CD4-positive, alpha-beta T cell treated with Interferon alpha-2 for 1 hour (primary cell): ENCODE results near the gene SLC27A4.

Experiments used
- DNase-seq, 2 donors: peaks; one replicate each; pipeline ENCODE4 v3.0.0-alpha.2; 2020 to 2022

Gene SLC27A4

DNA sequence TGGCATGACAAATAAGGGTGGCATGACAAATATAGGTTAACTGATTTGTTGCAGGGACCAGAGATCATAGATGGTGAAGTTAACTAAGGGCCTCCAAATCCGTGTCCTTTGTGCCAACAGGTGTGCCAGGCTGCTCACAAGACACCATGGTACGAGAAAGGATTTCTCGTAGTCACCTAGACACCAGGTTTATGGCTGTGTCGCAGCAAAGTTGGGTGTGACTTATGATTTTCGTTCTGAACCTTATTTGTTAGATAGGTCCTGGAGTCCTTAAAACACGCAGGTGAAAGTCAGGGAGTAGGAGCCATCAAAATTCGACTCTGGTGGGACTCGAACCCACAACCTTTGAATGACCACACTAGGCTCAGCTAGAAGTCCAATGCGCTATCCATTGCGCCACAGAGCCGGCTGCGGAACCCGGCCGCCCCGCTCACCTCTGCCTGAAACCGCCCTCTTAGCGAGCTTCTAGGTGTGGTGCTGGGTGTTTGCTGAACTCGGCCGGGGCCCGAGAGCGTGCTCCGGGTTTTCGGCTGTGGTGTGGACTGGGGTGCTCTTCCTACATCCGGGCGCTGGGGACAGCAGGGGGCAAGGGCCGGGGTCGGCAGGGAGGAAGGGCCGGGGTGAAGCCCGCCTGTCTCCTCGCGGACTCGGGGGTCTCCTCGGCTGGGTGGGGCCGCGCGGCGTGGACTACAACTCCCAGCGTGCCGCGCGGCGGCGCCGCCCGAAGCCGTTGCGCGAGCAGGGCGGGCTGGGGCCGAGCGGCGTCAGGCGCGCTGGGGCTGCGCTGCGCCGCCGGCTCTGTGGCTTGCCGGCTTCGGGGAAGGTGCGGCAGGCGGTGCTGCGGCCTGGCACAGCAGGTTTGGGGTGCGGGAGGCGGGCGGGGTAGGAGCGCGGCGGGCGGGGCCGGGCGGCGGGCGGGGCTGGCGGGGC lies at the start of gene SLC27A4:
Gene SLC27A4 (plus strand): TSS at position 767 of the 930 bp plus-strand sequence. CDS start 2,606 bp downstream, outside the sequence.
- peak; percentile 83 to 89 for DNase-seq

- DNase-seq, result no peak
Observed at GRCh38 chr9:128292009-128292408, 48.3 kb upstream of the SLC27A4 start.

DNA sequence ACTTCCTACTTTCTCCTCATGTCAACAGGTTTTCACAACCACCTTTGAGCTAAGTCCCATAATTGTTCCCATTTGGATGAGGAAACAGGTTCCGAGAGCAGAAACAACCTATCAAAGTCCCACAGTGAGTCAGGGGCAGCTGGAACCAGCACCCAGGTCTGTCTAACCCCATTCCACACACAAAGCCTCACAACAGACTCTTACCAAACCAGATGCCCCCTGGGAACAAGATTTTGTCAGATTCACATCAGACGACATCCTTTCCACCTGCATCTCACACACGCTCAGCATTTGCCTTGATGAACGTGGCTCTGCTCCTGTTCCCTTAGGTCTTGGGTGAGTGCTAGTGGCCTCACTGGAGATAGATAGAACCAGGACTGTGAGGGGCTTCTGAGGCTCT lies 47.2 kb upstream of the SLC27A4 start:
- no peak for DNase-seq

GRCh38 chr9:128294142-128294541 lies 46.2 kb upstream of the SLC27A4 start:
- DNase-seq, result no peak

DNA sequence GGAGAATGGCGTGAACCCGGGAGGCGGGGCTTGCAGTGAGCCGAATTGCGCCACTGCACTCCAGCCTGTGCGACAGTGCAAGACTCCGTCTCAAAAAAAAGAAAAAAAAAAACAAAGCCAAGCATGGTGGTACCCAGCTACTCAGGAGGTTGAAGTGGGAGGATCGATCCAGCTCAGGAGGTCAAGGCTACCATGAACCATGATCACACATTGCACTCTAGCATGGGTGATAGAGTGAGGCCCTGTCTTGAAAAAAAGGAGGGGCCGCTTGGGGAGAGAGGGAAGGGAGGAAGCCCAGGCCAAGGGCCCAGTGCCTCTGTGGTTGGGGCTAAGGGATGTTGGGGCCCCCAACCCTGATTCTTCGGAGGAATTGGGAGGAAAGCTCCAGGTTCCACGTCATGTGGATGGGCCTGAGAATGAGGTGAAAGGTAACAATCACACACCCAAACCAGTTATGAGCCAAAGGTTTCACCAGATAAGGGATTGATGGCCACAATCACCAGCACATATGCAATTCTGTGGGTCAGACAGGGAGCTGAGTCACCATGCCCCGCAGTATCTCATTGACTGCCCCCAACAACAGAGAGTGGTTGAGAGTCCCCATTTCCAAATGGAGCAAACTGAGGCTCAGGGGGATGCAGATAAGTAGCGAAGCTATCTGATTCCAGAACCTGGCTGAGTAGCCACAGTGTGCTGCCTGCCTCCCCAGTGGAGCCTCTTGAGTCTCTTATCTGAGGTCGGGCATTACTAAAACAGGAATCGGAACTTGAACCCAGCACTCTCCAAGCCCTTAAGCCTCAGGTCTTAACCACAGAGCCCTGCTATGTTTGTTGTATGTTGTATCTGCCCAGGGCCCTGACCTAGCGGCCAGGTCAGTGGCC lies 43.7 kb upstream of the SLC27A4 start:
- no peak for DNase-seq

DNA sequence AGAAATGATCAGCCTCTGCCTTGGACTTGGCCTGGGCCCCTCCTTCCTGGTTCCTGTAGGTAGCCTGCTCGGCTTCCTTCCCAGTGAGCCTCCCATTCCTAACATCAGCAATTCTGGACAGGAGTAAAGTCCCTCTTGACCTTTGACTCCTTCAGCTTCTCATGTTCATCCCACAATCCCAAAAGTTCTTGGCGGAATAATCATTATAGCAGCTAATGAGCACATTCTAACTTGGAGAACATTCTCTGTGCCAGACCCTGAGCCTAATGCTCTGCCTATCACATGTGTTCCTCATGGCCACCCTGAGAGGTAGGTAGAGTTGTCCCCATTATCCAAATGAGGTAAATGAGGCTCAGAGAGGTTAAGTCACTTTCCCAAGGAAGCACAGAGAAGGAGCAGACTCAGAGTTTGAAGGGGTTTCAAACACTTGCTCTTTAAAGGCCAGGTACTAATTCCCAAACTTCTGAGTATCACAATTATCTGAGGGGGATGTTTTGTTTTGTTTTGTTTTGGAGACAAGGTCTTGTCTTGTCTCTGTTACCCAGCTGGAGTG lies 43.0 kb upstream of the SLC27A4 start:
- DNase-seq, result no peak

DNA sequence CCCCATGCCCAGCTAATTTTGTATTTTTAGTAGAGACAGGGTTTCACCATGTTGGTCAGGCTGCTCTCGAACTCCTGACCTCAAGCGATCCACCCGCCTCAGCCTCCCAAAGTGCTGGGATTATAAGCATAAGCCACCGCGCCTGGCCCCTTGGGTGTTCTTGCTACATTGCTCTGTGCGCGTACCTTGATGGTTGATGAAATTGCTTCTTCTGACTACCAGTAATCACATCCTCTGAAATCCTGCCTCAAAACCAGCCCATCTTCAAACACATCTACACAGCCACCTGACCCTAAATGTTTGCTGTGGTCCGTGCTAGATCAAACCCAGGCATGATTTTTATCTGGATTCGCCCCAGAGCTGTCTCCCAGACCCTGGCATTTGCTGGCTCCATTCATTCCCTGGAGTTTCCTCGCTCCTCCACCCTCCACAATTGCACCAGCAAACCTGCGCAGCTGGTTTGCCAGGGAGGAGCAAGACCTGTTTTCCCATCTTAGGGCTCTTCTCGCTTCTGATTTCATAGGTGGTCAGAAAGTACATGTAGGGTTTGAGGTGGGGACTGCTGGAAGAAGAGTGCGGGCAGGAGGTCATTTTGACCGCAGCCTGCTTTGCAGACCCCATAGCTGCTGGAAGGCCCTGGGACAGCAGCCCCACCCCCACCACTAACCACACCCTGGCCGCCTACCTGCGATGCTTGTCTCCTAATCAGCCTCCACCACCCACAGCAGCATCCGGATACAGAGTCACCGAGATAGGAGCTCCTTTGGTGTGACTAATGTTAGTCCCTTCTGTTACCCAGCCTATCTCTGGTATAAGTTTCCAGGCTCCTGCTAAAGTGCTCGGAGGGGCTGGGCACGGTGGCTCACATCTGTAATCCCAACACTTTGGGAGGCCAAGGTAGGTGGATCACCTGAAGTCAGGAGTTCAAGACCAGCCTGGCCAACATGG lies 41.5 kb upstream of the SLC27A4 start:
- no peak for DNase-seq

DNA sequence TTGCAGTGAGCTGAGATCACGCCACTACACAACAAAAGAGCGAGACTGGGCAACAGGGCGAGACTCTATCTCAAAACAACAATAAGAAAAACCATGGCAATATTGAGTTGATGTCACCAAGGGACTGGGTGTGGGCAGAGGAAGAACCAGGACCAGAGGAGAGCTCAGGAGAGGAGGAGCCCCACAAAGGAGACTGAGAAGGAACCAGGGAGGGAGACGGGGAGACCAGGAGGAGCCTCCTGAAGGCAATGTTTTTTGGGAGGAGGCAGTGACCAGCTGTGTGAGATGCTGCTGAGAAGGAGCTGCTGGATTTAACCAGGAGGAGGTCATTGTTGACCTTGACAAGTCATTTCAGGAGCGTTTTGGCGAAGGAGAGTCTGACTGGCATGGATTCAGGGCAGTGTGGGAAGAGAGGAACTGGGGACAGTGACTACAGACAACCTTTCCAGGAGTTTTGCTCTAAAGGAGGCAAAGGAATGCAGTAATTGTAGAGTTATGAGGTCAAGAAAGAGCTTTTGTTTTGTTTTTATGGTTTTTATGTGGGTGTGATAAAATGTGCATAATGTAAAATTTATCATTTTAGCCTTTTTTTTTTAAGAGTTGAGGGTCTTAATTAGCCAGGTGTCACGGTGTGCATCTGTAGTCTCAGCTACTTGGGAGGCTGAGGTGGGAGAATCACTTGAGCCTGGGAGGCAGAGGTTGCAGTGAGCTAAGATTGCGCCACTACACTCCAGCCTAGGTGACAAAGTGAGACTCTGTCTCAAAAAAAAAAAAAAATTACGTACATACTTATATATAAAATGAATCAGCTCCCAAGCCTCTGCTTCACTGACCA lies 36.0 kb upstream of the SLC27A4 start:
- DNase-seq, result no peak

GRCh38 chr9:128304971-128305288 lies 35.4 kb upstream of the SLC27A4 start:
- no peak for DNase-seq

DNA sequence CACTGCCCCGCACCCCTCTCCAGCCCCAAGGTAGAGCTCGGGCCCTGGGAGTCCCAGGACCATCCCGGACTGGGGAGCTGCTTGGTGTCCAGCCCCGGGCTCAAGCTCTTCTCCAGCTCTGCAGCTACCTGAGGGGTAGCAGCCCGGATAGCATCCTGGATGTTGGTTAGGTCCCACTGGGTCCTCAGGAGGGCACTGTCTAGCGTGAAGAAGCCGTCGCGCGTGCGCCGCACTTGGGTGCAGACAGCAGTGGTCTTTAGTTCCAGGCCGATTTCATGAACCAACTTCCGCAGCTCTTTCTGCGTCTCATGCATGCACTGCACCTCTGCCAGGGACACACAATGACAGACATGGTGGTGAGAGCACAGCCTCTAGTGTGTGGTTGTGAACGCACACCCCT lies 30.8 kb upstream of the SLC27A4 start:
- no peak for DNase-seq

DNA sequence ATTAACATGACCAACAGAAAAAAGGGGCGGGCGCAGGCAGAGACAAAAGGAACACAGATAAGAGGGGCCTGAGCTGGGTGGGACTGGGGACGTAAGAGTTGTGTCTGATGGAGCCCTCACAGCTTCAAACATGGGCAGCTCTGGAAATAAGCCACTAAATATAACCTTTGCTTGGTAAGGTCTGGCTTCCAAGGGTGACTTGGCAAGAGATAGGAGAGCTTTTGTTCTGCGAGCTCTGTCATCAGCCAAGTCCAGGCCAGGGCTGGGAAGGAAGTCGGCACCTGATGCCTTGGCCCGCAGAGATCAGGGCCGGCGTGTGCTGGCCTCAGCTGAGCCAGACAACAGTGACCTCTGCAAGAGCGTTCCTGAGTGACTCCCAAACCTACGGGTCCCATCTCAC lies 29.9 kb upstream of the SLC27A4 start:
- DNase-seq, result no peak

GRCh38 chr9:128314697-128315096 lies 25.6 kb upstream of the SLC27A4 start:
- DNase-seq, result no peak

DNA sequence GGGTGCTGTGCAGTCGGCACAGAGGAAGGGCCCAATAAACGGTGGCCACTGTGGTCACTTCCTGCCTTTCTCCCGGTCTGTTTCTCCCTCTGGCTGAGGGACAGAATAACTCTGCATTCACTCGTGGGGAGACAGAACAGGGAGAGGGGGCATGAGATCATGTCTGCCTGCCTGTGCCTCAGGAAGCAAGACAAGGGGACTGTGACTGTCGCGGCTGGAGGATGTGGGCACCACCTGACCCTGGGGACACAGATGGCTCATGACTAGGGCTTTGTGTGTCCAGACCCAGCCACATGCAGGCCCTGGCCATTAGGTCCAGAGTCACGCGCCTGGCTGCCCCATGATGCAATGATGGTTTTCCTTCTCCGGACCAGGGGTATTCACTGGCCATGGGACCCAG lies 23.9 kb upstream of the SLC27A4 start:
- no peak for DNase-seq

- no peak for DNase-seq
Observed at GRCh38 chr9:128317629-128318028, 22.7 kb upstream of the SLC27A4 start.

- DNase-seq, result no peak
Observed at GRCh38 chr9:128321343-128321742, 19.0 kb upstream of the SLC27A4 start.

DNA sequence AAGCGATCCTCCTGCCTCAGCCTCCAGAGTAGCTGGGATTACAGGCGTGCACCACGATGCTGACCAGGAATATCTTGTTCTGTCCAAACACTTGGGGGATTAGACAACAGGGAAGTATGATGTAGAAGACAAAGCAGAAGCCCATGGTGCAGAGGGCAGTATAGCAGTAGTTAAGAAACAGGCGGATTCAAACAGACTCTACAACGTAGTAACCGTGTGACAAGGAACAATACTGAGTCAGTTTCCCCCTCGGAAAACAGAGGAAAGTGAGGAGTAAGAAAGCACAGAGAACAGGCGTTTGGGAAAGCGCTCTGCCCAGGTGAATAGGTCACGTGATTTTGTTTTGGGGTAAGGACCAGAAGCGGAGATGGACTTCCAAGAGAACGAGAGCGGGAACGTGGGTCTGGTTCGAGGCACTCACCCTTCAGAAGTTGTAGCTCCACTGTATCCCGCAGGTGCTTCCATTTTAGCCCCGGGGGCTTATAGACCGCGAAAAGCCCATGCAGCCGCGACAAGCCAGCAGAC lies 18.4 kb upstream of the SLC27A4 start:
- no peak for DNase-seq

DNA sequence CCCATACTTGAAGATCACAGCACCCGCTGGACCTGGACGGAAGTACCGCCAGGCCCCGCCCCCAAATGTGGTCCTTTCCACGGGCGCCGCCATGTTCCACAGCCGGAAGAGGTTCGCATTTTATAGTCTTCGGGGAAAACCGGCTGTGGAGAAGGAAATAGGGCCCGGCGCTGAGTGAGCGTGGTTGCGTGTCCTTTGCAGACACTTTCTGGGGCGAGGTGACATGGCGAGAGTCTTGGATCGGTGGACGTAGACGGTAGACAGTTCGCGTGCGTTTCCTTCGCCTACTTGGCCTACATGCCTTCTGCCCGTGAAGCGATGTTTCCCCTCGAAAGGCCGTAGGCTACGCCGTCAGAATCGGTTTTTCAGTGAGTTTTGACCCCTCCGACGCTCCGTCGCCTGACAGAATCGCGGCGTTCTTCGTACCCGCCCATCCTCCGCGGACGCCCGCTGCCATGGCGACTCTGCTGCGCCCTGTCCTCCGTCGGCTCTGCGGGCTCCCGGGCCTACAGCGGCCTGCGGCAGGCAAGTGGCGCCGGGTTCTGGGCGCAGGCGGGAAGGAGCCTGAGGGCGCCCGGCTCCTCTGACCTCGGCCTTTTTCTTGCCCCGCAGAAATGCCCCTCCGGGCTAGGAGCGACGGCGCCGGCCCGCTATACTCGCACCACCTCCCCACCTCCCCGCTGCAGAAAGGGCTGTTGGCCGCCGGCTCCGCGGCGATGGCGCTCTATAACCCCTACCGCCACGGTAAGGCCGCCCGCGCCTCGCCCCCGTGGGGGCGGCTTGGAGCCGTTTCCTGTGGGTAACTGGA lies 17.7 kb upstream of the SLC27A4 start, which contains the start of the genes COQ4 and TRUB2:
Gene COQ4 (plus strand): TSS at position 436 of the 808 bp plus-strand sequence. CDS start 20 bp downstream, at position 456.
Gene TRUB2 (minus strand): TSS at position 44 of the 808 bp plus-strand sequence. CDS start 39 bp downstream, at position 5.
- DNase-seq, result peak; percentile 90 to 95

DNA sequence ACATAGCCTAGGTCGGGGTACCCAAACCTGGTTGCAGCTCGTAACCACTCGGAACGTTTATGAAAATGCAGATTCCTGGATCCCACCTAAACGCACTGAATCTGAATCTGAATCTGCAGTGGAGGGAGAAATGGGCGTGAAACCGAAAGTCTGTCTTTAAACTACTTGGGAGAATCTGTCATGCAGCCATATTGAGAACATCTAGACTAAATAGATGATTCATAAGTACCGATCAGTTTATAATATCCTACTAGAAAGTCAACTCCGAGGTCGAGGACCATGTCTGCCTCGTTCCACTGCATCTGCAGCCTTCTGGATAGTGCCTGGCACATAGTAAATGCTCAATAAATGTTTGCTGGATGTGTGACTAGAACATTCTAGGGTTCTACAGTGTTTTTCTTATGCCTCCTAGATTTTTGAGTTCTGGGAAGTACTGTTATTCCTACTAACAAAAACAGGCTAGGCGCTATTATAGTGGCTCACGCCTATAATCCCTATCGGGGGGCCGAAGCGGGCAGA lies 17.1 kb upstream of the SLC27A4 start:
- DNase-seq, result no peak

DNA sequence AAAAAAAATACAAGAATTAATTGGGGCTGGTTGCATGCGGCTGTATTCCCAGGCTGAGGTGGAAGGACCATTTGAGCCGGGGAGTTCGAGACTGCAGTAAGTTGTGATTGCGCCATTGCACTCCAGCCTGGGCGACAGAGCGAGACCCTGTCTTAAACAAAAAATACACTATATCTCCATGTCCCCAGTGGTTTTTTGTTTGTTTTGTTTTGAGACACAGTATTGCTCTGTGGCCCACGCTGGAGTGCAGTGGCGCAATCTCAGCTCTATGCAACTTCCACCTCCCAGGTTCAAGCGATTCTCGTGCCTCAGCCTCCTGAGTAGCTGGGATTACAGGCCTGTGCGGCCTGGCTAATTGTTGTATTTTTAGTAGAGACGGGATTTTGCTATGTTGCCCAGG lies 16.5 kb upstream of the SLC27A4 start:
- DNase-seq, result no peak

DNA sequence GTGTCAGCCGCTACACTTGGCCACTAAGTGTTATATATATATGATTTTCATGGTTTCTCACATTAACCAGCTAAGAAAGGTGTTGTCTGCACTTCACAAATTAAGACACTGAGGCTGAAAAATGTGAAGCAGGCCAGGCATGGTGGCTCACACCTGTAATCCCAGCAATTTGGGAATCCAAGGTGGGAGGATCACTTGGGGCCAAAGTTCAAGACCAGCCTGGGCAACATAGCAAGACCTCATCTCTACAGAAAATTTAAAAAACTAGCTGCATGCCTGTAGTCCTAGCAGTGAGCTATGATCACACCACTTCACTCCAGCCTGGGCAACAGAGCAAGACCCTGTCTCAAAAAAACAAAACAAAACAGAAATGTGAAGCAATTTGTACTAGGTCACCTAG lies 15.9 kb upstream of the SLC27A4 start:
- DNase-seq, result no peak
